Stimulated activated CD8-positive, alpha-beta memory T cell treated with anti-CD3 and anti-CD28 coated beads, Interleukin-4, amount 100 ng/mL, for 48 hours (primary cell): ENCODE measurements around the gene FUCA1.
"Not testable (repeated sequence)": the region's sequence is repeated elsewhere in the genome, so short reads cannot be mapped to it uniquely, and the experiment has no call there.

Experiments
- DNase-seq: peaks from one replicate; pipeline ENCODE4 v3.0.0-alpha.2; 2020

FUCA1 gene

DNA sequence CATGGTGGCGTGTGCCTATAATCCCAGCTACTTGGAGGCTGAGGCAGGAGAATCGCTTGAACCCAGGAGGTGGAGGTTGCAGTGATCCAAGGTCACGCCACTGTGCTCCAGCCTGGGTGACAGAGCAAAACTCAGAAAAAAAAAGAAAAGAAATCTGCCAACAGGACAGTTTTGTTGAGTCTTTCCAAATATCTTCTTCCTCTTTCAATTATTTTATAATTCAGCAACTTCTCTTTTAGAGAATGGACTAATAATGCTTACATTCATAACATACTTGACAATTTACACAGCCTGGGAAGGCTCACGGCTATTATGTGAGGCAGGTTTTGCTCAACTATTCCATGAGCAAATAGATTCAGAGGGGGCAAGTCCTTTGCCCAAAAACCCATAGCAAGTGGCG lies 27.0 kb upstream of the FUCA1 start:
- DNase-seq = no peak

DNA sequence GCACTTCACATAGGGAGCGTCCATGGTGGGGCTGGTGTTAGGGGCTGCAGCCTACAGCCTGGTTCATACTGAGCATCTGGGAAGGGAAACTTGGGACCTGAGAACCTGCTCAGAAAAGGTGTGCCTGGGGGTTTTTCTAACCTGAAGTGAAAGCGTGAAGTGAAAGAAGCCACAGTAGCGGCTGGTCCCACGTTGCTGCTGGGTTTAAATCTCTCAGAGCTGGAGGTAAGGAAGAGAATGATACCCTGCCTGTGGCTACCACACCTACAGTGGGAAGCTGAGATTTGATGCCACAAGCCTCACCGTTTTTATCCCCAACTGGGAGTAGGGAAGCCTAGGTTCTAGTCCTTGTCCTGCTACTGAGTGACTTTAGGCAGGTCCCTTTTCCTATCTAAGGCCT lies 21.0 kb upstream of the FUCA1 start:
- DNase-seq = no peak

DNA sequence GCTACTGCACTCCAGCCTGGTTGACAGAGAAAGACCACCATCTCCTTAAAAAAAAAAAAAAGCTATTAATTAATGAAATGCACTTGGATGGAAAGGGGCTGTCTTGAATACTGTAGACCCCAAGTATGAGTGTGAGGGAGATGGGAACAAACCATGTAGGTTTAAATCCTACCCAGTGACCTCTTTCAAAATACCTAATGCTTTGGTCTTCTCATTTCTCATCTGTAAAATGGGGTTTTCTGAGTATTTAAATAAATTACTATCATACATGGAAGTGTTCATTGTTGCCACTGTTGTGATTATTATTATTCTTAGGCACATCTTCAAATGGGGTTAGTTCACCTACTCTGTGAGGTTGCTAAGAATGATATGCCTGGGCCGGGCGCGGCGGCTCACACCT lies 17.1 kb upstream of the FUCA1 start:
- no peak for DNase-seq

GRCh38 chr1:23882746-23883145 lies 14.7 kb upstream of the FUCA1 start:
- no peak for DNase-seq

DNA sequence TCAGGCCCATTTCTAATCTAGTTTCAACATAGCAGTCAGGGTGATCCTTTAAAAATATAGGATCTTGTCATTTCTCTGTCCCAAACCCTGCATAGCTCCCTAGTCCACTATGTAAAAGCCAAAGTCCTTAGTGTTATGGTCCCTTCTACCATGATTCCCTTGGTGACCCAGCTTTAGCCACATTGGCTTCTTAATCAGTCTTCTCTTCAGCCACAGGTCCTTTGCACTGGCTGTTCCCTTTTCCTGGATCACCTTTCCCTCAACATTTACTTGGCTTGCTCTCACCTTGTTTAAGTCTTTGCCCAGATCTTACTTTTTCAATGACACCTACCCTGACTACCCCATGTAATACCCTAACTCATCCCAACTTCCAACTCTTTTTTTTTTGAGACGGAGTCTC lies 11.7 kb upstream of the FUCA1 start:
- DNase-seq = no peak

DNA sequence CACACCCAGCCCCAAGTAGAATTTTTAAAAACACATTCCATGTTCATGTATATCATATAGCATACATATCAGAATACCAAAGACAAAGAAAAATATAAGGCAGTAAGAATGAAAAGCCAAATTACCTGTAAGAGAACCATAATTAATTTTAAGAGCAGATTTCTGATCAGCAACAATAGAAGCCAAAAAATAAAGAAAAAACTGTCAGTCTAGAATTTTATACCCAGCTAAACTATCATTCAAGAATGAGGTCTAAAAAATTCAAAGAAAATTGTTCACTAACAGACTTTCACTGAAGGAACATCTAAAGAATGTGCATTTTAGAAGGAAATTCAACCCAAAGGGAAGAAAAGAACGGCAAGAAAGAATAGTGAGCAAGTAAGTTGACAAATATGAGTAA lies 10.6 kb upstream of the FUCA1 start:
- DNase-seq = no peak

DNA sequence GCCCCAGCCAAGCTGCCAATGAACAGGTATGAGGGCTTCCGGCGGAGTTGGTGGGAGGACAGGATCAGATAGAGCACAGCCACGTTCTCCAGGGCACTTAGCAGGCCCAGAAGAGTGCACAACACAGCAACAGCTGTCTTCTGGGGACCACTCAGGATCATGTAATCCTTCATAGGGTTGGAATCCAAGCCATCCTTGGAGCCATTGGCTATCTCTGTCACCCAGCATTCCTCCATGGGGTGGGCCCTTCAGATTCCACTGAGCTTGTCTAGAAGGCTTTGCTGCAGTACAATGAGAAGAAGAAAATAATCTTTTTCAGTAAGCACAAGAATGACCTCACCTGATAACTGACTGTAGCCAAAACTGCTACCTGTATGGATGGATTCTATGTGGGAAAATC lies 7.3 kb upstream of the FUCA1 start:
- no peak for DNase-seq

- no peak for DNase-seq
Observed at GRCh38 chr1:23872421-23872820, 4.3 kb upstream of the FUCA1 start.

DNA sequence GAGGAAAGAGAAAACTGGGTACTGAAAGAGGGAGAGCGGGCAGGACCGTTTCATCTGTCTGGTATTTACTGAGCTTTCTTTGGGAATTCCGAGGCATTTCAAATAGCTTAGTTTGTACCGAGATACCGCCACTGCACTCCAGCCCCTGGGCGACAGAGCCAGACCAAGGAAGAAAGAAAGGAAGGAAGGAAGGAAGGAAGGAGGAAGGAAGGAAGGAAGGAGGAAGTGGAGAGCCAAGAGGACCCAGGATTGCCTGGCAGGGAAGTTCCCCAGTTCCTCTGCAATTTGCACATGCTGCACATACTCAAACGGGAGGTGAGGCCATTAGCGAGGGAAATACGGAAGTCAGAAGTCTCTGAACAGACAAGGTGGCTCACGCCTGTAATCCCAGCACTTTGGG lies 961 bp upstream of the FUCA1 start:
- no peak for DNase-seq

GRCh38 chr1:23868557-23869016 lies 497 bp upstream of the FUCA1 start:
- DNase-seq = no peak

GRCh38 chr1:23867542-23867894 lies 572 bp downstream of the FUCA1 start:
- DNase-seq = no peak

GRCh38 chr1:23865543-23865930 lies 2.6 kb downstream of the FUCA1 start:
- no peak for DNase-seq

DNA sequence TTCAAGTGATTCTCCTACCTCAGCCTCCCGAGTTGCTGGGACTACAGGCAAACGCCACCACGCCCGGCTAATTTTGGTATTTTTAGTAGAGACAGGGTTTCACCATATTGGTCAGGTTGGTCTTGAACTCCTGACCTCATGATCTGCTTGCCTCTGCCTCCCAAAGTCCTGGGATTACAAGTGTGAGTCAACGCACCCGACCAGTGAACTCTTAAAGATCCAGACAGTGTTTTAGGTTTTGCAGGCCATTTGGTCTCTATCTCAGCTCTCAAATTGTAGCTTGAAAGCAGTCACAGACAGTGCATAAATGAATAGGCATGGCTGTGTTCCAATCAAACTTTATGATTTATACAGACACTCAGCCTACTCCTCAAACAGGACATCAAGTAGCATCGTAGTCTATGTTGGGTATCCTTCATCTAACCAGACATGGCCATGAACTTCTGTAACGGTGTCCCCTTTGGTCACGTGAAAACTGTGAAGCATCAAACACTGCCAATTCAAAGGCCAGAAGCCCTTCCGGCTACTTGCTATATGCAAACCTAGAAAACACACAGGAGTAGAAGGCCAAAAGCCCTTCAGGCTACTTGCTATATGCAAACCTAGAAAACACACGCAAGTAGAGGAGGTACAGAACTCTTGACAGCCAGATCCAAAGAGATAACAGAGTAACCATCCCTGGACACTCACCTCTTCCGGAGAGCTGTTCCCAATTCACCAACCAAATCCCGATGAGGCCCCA lies 3.1 kb downstream of the FUCA1 start:
- DNase-seq = no peak

GRCh38 chr1:23862640-23863039 lies 5.5 kb downstream of the FUCA1 start:
- DNase-seq = no peak

DNA sequence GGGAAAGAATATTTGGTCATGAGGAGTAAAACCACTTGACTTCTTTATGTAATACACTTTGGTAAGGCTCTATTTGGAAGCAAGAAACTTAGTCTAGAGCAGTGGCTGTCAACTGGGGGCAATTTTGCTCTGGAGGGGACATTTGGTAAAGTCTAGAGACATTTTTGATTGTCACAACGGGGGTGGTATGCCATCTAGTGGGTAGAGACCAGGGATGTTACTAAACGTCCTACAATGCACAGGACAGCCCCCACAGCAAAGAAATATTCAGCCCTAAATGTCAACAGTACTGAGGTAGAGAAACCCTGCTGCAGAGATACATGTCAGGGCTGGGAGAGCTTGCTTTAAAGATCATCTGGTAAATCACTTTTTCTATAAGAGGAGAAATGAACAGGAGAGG lies 13.5 kb downstream of the FUCA1 start:
- DNase-seq = no peak

DNA sequence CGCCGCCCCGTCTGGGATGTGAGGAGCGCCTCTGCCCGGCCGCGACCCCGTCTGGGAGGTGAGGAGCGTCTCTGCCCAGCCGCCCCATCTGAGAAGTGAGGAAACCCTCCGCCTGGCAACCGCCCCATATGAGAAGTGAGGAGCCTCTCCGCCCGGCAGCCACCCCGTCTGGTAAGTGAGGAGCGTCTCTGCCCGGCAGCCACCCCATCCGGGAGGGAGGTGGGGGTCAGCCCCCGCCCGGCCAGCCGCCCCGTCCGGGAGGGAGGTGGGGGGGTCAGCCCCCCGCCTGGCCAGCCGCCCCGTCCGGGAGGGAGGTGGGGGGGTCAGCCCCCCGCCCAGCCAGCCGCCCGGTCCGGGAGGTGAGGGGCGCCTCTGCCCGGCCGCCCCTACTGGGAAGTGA lies 15.0 kb downstream of the FUCA1 start:
- not testable (repeated sequence) for DNase-seq

DNA sequence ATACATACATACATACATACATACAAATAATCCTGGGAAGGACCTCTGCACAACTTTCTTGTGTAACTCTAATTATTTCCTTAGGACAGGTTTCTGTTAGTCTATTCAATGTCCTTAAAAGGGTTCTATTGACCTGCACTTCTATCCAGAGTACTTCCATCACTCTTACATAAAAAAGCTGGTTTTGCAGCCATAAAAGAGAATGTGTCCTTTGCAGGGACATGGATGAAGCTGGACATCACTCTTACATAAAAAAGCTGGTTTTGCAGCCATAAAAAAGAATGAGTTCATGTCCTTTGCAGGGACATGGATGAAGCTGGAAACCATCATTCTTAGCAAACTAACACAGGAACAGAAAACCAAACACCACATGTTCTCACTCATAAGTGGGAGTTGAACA lies 16.7 kb downstream of the FUCA1 start:
- DNase-seq = not testable (repeated sequence)

DNA sequence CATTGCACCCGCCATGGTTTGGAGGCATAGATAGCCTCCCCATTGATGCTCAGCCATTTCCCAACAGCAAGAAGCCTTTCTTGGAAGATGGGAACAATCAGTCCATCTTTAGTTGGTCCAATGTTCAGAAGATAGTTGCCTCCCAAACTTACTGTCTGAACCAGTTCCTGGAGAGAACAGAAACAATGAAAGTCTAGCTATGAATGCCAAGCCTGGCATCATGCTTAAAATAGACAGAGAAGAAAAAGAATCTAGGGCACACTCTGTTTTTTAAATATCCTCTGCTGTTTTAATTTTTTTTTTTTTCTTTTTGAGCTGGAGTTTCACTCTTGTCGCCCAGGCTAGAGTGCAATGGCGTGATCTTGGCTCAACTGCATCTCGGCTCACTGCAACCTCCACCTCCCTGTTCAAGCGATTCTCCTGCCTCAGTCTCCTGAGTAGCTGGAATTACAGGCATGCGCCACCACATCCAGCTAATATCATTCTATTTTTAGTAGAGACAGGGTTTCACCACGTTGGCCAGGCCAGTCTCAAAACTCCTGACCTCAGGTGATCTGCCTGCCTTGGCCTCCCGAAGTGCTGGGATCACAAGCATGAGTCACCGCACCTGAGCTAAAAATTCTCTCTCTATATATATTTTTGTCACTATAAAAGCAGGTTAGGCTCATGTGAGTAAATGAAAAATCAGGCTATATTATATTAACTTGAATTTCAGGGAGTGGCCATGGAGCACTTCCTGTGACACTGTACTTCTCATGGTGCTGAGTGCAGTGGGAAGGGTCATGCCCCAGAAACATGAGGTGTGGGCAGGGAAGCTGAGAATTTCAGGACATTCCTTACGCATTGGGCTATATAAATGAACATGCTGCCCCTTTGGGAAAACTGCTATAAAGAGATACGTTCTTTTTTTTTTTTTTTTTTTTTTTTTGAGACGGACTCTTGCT lies 19.1 kb downstream of the FUCA1 start:
- no peak for DNase-seq

DNA sequence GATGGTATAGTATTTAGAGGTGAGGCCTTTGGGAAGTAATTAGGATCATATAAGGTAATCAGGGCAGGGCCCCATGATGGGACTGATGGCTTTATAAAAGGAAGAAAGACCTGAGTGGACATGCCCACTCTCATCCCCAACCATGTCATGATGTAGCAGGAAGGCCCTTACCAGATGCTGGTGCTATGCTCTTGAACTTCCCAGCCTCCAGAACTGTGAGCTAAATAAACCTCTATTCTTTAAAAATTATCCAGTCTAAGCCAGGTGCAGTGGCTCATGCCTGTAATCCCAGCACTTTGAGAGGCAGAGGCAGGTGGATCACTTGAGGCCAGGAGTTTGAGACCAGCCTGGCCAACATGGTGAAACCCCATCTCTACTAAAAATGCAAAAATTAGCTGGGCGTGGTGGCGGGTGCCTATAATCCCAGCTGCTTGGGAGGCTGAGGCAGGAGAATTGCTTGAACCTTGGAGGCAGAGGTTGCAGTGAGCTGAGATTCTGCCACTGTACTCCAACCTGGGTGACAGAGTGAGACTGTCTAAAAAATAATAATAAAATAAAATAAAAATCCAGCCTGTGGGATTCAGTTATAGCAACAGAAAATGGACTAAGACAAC lies 20.5 kb downstream of the FUCA1 start:
- not testable (repeated sequence) for DNase-seq

DNA sequence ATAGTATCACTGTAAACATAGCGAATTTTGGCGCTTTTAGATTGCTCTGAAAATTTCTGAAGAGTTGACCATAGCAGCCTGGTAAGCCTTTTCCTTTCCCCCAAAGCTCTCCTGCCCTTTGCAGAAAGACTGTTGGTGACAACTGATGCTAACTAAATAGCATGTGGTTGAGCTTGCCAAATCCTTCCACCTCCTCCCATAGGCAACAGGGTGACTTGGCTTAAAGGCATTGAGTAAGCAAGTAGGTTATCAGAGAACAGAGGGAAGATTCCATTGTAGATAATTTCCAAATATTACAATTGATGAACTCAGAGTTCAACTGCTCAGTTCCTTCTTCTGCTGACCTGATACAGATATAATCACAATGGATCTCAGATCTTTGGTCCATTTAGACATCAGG lies 22.9 kb downstream of the FUCA1 start:
- no peak for DNase-seq

GRCh38 chr1:23843644-23844043 lies 24.4 kb downstream of the FUCA1 start:
- no peak for DNase-seq

- DNase-seq = peak; percentile 85
Observed at GRCh38 chr1:23838401-23838866, 29.7 kb downstream of the FUCA1 start.

- no peak for DNase-seq
Observed at GRCh38 chr1:23837908-23838307, 30.2 kb downstream of the FUCA1 start.

DNA sequence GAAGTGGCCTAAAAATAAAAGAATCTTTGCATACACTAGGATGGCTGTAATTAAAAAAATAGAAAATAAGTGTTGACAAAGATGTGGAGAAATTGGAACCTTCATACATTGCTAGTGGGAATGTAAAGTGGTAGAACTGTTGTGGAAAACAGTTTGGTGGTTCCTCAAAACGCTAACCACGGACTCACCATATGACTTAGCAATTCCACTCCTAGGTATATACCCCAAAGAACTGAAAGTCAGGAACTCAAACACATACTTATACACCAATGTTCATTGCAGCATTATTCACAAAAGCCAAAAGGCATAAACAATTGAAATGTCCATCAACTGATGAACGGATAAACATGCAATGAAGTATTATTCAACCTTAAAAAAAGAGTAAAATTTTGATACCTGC lies 32.1 kb downstream of the FUCA1 start:
- no peak for DNase-seq
